CD4-positive, alpha-beta T cell treated with Interleukin-6 at 100 ng/mL for 8 hours (primary cell): ENCODE results near the gene TEKTIP1.
A peak's percentile ranks its signal among the peaks of the same experiment; 100 is the strongest.

Source experiments
- DNase-seq: peaks from one replicate; pipeline ENCODE4 v3.0.0-alpha.2; 2020; ENCODE audit warnings: mixed read lengths, low spot score

The TEKTIP1 gene

DNA sequence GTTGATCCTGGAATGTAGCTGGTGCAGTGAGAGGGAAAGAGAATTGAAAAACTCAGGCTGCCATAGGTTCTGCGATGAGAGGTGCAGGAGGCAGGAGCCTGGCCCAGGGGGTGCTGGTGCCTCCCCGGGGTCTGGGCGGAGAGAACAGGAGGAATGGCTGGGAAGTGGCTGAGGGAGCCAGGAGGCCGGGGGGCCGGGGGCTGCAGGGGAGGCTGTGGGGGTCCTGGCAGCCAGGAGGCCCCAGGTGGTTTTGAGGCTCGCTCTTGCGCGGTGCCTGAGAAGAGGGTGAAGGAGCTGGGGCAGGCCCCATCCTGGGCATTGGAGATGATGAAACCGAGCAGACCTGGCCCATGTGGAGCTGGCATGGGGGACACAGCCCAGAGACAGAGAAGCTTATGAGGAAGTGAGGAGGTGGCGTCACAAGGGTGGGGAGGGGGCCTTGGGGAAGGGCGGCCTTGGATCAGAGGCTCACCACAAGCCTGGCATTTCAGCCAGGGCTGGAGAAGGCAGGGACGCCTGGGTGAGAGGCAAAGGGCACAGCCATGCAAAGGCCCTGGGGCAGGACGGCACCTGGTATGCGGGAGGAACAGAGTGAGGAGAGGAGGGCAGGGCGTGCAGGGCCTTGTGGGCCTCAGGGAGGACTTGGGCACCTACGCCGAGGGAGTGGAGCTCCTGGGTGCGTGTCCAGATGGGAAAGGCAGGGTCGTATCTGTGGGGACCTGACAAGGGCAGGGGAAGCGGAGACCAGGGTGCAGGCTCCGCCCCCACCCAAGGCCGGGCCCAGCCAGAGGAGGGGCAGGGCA is 1.3 kb upstream of the TEKTIP1 start:
- DNase-seq: no peak

DNA sequence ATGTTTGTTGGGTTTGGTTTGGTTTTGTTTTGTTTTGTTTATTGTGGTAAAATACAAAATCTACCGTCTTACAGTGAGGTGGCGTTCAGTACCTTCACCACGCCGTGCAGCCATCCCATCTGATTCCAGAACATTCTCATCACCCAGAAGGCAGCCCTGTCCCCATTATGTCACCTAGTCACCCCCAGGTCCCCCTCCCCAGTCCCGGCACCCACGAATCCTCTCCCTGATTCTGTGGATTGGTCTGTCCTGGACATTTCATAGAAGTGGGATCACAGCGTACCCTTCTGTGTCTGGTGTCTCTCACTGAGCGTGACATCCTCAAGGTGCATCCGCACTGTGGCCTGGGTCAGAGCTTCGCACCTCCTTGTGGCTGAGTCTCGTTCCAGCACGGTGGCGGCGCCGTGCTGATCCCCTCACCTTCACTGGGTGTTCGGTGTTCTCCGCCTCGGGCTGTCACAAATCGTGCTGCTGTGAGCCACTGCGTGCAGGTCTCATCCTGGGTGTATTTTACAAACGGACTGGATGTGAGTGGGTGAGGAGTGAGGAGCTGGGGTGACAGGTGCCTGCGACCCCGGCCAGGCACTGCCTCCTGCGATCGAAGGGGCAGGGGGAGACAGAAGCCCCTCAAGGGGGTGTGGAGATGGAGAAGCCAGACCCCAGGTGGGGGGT is 580 bp upstream of the TEKTIP1 start:
- DNase-seq: no peak

DNA sequence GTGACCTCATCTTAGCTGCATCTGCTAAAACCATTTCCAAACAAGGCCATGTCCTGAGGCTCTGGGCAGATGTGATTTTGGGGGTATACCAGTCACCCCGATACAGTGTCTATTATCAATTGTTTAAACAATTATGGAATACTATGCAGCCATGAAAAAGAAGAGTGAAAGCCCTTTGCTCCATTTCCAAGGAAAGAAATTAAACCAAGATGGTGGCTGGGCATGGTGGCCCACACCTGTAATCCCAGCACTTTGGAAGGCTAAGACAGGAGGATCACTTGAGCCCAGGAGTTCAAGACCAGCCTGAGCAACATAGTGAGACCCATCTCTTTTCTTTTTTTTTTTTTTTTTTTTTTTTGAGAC is 763 bp downstream of the TEKTIP1 start:
- no peak for DNase-seq

DNA sequence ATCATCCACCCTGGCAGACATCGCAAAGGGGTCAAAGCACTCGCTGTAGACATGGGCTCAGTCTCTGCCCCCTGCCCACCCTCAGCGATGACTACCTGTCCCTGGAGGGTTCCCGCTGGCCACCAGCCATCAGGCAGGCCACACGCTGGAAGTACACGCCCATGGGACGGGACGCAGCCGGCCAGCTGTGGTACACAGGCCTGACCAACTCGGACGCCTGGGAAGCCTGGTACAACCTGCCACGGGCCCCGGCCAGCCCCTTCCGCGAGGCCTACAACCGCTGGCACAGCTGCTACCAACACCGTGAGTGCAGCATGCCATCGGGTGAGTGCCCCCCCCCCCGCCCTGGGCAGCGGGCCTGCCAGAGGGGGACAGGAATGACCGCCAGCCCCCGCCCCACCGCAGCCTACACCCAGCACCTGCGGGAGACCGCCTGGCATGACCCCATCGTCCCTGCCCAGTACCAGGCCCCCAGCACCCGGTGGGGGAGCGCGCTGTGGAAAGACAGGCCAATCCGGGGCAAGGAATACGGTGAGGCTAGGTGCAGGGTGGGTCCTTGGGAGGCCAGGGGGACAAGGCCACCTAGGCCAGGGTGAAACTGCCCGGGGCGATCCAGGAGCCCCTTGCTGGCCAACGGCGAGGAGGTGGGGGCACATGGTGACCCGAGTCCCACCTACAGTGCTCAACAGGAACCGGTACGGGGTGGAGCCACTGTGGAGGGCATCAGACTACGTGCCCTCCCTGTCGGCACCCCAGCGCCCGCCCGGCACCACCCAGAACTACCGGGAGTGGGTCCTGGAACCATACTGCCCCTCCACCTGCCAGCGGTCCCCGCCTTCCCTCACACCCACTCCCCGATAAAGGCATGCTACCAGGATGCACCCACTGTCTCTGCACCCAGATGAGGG is 4.4 kb downstream of the TEKTIP1 start:
- no peak for DNase-seq

DNA sequence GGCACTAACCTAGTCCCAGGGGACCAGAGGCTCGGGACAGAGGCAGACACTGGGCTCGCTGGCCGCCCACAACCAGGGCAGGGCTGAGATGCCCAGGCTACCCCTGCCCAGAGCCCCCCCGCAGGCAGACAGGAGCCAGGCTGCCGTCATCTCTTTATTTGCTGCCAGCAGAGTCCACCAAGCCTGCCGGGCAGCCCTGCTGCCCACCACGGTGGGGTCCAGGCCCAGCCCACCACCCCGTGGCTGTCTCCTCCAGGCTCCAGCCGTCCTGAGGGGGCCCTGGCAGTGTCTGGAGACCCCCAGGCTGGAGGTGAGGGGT is 5.0 kb downstream of the TEKTIP1 start:
- DNase-seq: no peak

DNA sequence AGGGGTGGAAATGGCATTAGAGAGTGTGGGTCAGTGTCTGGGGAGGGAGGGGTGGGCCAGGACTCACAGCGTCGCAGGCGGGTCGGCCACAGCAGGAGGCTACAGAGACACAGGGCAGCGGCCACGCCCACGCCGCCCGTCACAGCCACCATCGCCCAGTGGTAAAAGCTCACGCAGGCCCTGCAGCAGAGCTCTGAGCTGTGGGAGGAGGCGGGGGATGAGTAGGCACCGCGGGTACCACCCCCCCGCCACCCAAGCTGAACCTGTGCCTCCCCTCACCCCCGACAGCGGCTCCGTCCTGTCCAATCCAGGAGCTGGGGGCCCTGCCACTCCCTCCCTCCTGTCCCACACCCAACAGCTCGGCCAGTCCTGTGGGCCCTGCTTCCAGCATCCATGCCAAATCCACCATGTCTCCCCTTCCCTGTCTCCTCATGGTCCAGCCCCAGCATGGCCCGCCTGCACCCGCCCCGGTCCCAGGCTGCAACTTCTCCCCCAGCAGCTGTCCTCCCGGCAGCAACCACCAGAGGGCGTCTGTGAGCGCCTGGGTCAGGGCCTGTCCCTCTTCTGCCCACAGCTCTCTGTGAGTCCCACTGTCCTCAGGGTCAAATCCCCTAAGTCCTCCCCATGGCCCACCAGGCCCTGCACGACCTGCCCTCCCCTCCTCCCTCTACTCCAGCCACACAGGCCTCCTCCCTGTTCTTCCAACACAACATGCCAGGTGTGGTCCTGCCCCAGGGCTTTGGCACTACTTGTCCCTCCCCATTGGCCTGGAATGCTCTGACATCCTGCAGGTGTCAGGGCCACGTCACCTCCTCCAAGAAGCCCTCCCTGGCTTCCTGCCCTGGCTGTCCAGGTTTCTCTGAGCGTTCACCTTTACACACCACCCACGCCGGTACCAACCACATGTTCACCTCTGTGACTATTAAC is 6.0 kb downstream of the TEKTIP1 start:
- peak; percentile 65 for DNase-seq

GRCh38 chr19:3545669-3546034 is 6.7 kb downstream of the TEKTIP1 start:
- DNase-seq: no peak

GRCh38 chr19:3546119-3546518 is 7.1 kb downstream of the TEKTIP1 start:
- no peak for DNase-seq

DNA sequence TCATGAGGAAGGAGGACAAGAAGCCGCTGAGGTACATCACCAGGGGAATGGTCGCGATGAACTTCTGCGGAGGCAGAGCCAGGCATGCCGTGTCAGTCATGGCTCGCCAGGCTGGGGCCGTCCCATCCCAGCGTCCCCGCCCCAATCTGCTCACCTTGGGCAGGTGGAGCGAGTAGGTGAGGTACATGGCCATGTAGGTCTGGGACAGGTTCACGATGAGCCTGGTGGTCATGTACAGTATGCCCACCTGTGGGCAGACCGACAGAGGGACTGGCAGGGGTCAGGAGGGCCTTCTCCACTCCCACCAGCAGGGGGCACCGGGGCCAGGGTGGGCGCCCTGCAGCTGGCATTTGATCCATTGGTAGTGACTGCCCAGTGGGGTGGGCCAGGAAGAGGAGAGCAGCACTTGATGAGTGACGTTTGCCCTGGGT is 8.3 kb downstream of the TEKTIP1 start:
- DNase-seq: no peak

- DNase-seq: no peak
Measured at GRCh38 chr19:3547767-3548282, 8.9 kb downstream of the TEKTIP1 start.

- no peak for DNase-seq
Measured at GRCh38 chr19:3548606-3549005, 9.6 kb downstream of the TEKTIP1 start.

DNA sequence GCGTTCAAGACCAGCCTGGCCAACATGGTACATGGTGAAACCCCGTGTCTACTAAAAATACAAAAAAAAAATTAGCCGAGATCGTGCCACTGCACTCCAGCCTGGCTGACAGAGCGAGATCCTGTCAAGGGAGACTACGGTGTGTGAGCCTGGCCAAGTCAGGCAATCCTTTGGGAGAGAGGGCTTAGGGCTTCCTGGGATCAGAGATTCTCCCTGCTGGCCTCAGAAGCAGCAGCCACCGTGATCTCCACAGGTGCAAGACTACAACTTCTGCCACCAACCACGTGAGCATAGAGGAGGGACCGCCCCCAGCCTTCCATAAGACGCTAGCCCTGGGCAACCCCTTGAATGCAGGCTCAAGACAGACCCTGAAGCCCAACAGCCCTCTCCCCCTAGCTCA is 10.8 kb downstream of the TEKTIP1 start:
- DNase-seq: no peak

DNA sequence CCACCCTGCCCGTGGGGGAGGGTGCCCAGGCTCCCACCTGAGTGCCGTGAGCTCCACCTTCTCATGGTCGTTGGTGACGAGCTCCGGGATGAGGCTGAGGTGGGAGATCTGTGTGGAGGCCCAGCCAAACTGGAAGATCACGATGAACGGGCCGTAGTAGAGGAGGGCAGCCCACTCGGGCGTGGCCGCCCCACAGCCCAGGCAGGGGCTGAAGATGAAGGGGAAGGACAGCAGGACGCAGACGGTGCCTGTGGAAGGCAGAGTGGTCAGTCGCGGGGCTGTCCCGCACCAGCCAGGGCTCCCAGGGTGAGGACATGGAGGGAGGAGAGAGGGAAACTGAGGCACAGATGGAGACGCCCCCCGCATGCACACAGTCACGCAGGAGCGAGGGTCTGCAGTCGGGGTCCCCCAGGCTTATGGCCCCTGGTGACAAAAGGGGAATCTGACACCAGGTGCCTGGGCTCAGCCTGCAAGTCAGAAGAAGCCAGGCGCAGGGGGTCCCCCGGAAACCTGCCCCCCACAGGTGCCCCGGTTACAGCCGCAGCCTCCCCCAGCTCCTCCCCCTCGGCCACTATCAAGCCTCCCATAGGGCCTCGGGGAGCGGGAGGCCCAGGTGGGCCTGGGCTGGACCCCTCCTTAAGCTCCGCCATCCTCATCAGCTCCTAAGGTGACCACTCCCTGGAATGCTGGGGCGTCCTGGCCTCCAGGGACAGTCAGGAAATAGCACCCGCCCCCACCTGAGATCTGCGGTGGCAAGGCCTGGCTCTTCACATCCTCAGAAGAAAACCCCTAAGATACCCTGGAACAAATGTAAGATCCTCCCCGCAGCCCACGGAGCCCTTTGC is 12.2 kb downstream of the TEKTIP1 start:
- DNase-seq: no peak

DNA sequence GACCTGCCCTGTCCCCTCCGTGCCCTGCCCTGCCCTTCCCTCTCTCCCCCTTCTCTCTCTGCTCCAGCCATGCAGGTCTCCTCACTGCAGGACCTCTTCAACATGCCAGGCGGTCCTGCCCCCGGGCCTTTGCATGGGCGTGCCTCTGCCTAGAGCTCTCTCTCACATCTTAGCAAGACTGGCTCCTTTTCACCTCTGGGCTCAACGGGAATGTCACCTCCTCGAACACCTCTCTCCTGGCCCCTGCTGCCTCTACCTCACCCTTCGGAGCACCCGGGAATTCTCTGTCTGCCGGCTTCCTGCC is 12.8 kb downstream of the TEKTIP1 start:
- no peak for DNase-seq

DNA sequence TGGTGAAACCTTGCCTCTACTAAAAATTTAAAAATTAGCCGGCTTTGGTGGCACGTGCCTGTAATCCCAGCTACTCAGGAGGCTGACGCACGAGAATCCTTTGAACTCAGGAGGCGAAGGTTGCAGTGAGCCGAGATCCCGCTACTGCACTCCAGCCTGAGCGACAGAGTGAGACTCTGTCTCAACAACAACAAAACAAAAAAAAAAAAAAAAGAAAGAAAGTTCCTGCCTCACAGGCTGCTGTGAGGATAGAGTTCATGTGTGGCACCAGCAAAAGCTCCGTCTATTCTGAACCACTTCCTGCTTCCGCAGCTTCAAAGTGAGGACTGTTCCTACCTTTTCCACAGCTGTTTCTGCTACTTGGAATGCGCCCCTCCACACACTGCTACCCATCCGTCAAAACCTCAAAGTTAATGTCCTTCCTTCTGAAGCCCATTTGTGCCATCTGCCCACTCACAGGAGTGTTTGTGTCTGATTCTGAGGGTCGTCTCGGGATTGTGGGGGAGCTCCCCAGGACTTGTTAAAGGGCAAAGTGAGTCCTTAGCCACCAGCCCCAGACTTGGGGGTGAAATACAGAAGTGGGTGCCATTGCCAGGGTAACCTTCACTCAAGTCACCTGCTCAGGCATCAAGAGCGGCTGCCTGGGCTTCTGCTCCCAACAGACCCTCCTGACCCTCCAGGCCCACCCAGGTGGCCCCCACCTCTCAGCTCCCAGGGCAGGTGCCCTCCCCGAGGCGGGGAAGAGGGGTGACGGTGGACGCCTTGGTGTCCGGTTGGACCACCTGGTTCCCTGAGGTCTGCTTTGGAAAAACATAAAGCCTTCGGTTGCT is 15.5 kb downstream of the TEKTIP1 start:
- peak; percentile 69 for DNase-seq

DNA sequence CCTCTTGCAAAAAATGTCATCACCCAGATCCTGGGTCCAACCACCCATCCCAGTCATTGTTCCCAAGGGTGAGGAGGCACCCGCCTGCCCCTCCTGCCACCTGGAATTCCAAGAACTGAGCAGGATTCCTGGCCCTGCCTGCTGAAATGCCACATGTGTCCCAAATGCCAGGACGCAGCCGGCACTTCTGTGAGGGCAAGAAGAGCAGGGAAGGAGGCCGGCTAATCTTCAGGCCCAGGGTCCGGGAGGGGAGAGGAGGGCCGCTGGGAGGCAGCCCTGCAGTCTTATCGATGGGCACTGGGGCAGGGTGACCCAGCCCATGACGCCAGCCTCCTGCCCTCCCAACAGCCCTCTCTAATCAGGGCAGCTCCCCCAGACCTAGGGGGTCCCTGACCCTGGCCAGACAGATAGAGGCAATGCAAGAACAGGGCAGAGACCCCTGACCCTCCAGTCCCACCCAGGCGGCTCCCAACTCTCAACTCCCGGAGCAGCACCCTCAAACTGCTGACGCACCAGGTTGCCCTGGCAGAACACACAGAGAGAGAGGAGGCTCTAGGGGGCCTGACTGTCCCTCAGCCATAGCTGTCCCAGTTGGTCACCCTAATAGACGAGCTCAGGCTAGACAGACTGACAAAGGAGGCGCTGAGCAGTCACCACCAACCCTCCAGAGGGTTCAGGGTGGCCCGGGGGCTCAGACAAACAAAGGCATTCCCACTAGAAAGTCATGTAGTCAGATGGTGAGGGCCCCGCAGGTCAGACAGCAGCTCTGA is 16.9 kb downstream of the TEKTIP1 start:
- DNase-seq: no peak

DNA sequence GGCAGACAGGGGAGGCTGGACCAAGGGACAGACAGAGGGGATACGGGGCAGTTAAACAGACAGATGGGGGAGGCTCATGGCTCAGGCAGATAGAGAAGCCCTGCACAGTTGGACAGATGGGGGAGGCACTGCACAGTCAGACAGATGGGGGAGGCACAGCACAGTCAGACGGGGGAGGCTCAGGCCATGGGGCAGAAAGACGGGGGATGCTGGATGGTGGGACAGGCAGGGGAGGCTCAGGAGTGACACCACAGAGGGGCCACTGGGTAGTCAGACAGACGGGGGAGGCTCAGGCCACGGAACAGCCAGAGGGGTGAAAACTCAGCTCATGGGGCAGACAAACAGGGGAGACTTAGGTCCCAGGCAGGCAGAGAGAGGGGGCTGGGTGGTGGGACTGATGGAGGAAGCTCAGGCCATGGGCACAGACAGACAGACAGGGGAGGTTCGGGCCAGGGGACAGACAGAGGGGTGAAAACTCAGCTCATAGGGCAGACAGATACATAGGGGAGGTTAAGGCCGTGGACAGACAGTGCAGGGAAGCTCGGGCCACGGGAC is 17.5 kb downstream of the TEKTIP1 start:
- DNase-seq: no peak

- DNase-seq: peak; percentile 47
Measured at GRCh38 chr19:3556978-3557460, 18.0 kb downstream of the TEKTIP1 start.
